Type B pancreatic cell (in vitro differentiated cells): ENCODE results near the gene THEMIS. TPM values are rescaled to one million over a fixed set of nuclear protein-coding genes. Genes with fewer than 3 reads are reported as not detected.

Experiments used
- DNase-seq: peaks from one replicate; pipeline ENCODE4 v3.0.0; 2021; ENCODE audit warnings: mixed read lengths; ENCODE audit not compliant: unreplicated experiment; ENCODE audit errors: extremely low spot score
- H3K27ac Mint-ChIP-seq: 2 replicates; pipeline ENCODE4 v1.8.0; 2021; ENCODE audit warnings: mild to moderate bottlenecking, mixed read lengths
- H3K27me3 Mint-ChIP-seq: 2 replicates; pipeline ENCODE4 v1.8.0; 2021; ENCODE audit warnings: mixed read lengths
- H3K36me3 Mint-ChIP-seq: 2 replicates; pipeline ENCODE4 v1.8.0; 2021; ENCODE audit warnings: mixed read lengths
- H3K4me1 Mint-ChIP-seq: one replicate; pipeline ENCODE4 v1.8.0; 2021; ENCODE audit warnings: mixed read lengths; ENCODE audit not compliant: unreplicated experiment
- H3K4me3 Mint-ChIP-seq: 2 replicates; pipeline ENCODE4 v1.8.0; 2021; ENCODE audit warnings: mild to moderate bottlenecking, mixed read lengths
- H3K9me3 Mint-ChIP-seq: 2 replicates; pipeline ENCODE4 v1.8.0; 2021; ENCODE audit warnings: mixed read lengths
- CTCF ChIP-seq: fragments of 200-600 bp; sonication (generic); conservative IDR thresholded peaks from 2 replicates; pipeline ENCODE4 v1.5.0; 2021; ENCODE audit warnings: antibody characterized with exemption, mild to moderate bottlenecking
- total RNA-seq: library from RNA; stranded (reverse); gene quantifications from 2 replicates; pipeline ENCODE4 v1.2.1, GENCODE V29; 2021; ENCODE audit warnings: low replicate concordance

The THEMIS gene
- total RNA-seq, 1 donor from 2014 or later: not detected

GRCh38 chr6:127939442-127940066 lies 38.7 kb upstream of the THEMIS start:
- H3K4me3 Mint-ChIP-seq: peak overlapping the region; percentile 60
- no peaks in the 10 kb centered on the region for H3K36me3 Mint-ChIP-seq
- peaks cover 5% of the 10 kb centered on the region for H3K4me1 Mint-ChIP-seq
- no peak for TF ChIP-seq CTCF
- peak overlapping the region; percentile 84 for H3K27ac Mint-ChIP-seq
- no peak for DNase-seq
- H3K9me3 Mint-ChIP-seq: no peaks in the 10 kb centered on the region
- no peaks in the 10 kb centered on the region for H3K27me3 Mint-ChIP-seq

- Mint-ChIP-seq H3K4me3 (no peak overlapping the region), H3K36me3 (no peaks in the 10 kb centered on the region), H3K27ac (peak overlapping the region; percentile 84), H3K27me3 (no peaks in the 10 kb centered on the region), H3K4me1 (peaks cover 5% of the 10 kb centered on the region), H3K9me3 (no peaks in the 10 kb centered on the region)
- no peak for DNase-seq
- no peak for TF ChIP-seq CTCF
Measured at GRCh38 chr6:127938701-127939100, 37.8 kb upstream of the THEMIS start.

- Mint-ChIP-seq H3K9me3 (peaks cover 6% of the 10 kb centered on the region), H3K4me1 (peaks cover 5% of the 10 kb centered on the region), H3K36me3 (no peaks in the 10 kb centered on the region), H3K27me3 (no peaks in the 10 kb centered on the region), H3K27ac (no peak overlapping the region), H3K4me3 (no peak overlapping the region)
- no peak for TF ChIP-seq CTCF
- no peak for DNase-seq
Measured at GRCh38 chr6:127937747-127938146, 36.9 kb upstream of the THEMIS start.

GRCh38 chr6:127937102-127937501 lies 36.2 kb upstream of the THEMIS start:
- no peak for DNase-seq
- Mint-ChIP-seq H3K9me3 (peaks cover 9% of the 10 kb centered on the region), H3K4me1 (peaks cover 5% of the 10 kb centered on the region), H3K4me3 (no peak overlapping the region), H3K27ac (no peak overlapping the region), H3K36me3 (no peaks in the 10 kb centered on the region), H3K27me3 (no peaks in the 10 kb centered on the region)
- TF ChIP-seq CTCF: no peak

- Mint-ChIP-seq H3K4me1 (peaks cover 5% of the 10 kb centered on the region), H3K27me3 (no peaks in the 10 kb centered on the region), H3K27ac (no peak overlapping the region), H3K36me3 (no peaks in the 10 kb centered on the region), H3K4me3 (no peak overlapping the region), H3K9me3 (peaks cover 9% of the 10 kb centered on the region)
- TF ChIP-seq CTCF: no peak
- no peak for DNase-seq
Measured at GRCh38 chr6:127934956-127935355, 34.1 kb upstream of the THEMIS start.
